Fibroblast of mammary gland (primary cell): ENCODE data around the gene SLC25A51.
"Not testable (repeated sequence)": the region's sequence is repeated elsewhere in the genome, so short reads cannot be mapped to it uniquely, and the experiment has no call there.

Experiments
- DNase-seq: peaks from one replicate; pipeline ENCODE4 v3.0.0-alpha.2; 2010; ENCODE audit warnings: low read depth
- H3K4me3 ChIP-seq: 2 replicates; pipeline ENCODE4 v1.5.1; 2011; ENCODE audit warnings: low read depth, mild to moderate bottlenecking, low read length, moderate library complexity; ENCODE audit not compliant: control insufficient read depth
- CTCF ChIP-seq: conservative IDR thresholded peaks from 2 replicates; pipeline ENCODE4 v1.5.1; 2011; ENCODE audit warnings: low read depth, low read length, inconsistent platforms; ENCODE audit not compliant: control insufficient read depth, insufficient read depth

The SLC25A51 gene

GRCh38 chr9:37892063-37892462 lies 11.9 kb downstream of the SLC25A51 start:
- no peak for DNase-seq
- H3K4me3 ChIP-seq = no peak overlapping the region
- TF ChIP-seq CTCF = no peak

- not testable (repeated sequence) for DNase-seq, H3K4me3 ChIP-seq
These were observed 12.9 kb downstream of the SLC25A51 start for GRCh38 chr9:37891042-37891441.

GRCh38 chr9:37889536-37889935 lies 14.4 kb downstream of the SLC25A51 start:
- H3K4me3 ChIP-seq = no peak overlapping the region
- no peak for DNase-seq
- no peak for TF ChIP-seq CTCF

- not testable (repeated sequence) for H3K4me3 ChIP-seq
- peak; percentile 49 for DNase-seq
These were observed 15.8 kb downstream of the SLC25A51 start for GRCh38 chr9:37887977-37888583.

GRCh38 chr9:37880916-37881479 lies 22.9 kb downstream of the SLC25A51 start:
- no peak for TF ChIP-seq CTCF

GRCh38 chr9:37876376-37876775 lies 27.6 kb downstream of the SLC25A51 start:
- H3K4me3 ChIP-seq = no peak overlapping the region
- no peak for DNase-seq
- no peak for TF ChIP-seq CTCF

More at GRCh38 chr9:37880916-37881479, 22.9 kb downstream of the SLC25A51 start:
- no peak overlapping the region for H3K4me3 ChIP-seq
- no peak for DNase-seq

GRCh38 chr9:37873955-37874354 lies 30.0 kb downstream of the SLC25A51 start:
- H3K4me3 ChIP-seq = no peak overlapping the region
- TF ChIP-seq CTCF = no peak
- no peak for DNase-seq

GRCh38 chr9:37870799-37871176 lies 33.1 kb downstream of the SLC25A51 start:
- no peak for DNase-seq
- H3K4me3 ChIP-seq = no peak overlapping the region
- TF ChIP-seq CTCF = no peak
